Measurements from ENCODE around the gene EGR4.

EGR4 gene

GRCh38 chr2:73255007-73255644 lies 38.2 kb downstream of the EGR4 start:
- TF ChIP-seq CTCF (IDR thresholded peaks at IDR 0.05) (no peak), ZFX (IDR thresholded peaks at IDR 0.05; ENCODE audit: borderline replicate concordance) (no peak)
- H3K27ac ChIP-seq = peak overlapping the region; percentile 65

GRCh38 chr2:73254343-73255006 lies 38.9 kb downstream of the EGR4 start:
- H3K27ac ChIP-seq = peak overlapping the region; percentile 65
- TF ChIP-seq ZFX (IDR thresholded peaks at IDR 0.05; ENCODE audit: borderline replicate concordance) = no peak
- TF ChIP-seq CTCF (IDR thresholded peaks at IDR 0.05) = no peak

GRCh38 chr2:73253901-73254300 lies 39.4 kb downstream of the EGR4 start:
- H3K27ac ChIP-seq = peak overlapping the region; percentile 65

GRCh38 chr2:73253400-73253799 lies 39.9 kb downstream of the EGR4 start:
- TF ChIP-seq ZFX (IDR thresholded peaks at IDR 0.05; ENCODE audit: borderline replicate concordance) (no peak), CTCF (IDR thresholded peaks at IDR 0.05) (no peak)
- H3K27ac ChIP-seq = peak overlapping the region; percentile 65

More at GRCh38 chr2:73253901-73254300, 39.4 kb downstream of the EGR4 start:
- TF ChIP-seq ZFX (IDR thresholded peaks at IDR 0.05; ENCODE audit: borderline replicate concordance) = no peak
- TF ChIP-seq CTCF (IDR thresholded peaks at IDR 0.05) = no peak

- H3K27ac ChIP-seq = peak overlapping the region; percentile 65; the same call in 1 of the 2 replicates
- TF ChIP-seq ZFX (IDR thresholded peaks at IDR 0.05; ENCODE audit: borderline replicate concordance) (no peak), CTCF (IDR thresholded peaks at IDR 0.05) (no peak)
These were observed 40.9 kb downstream of the EGR4 start for GRCh38 chr2:73252238-73253027.

- H3K27ac ChIP-seq = no peak overlapping the region
- TF ChIP-seq CTCF (IDR thresholded peaks at IDR 0.05) = no peak
- no peak for TF ChIP-seq ZFX (IDR thresholded peaks at IDR 0.05; ENCODE audit: borderline replicate concordance)
These were observed 42.2 kb downstream of the EGR4 start for GRCh38 chr2:73250872-73251846.

Data from 22Rv1 (cell line).